ENCODE data around the gene NCAM1. TPM values are rescaled to one million over a fixed set of nuclear protein-coding genes. Genes with fewer than 3 reads are reported as not detected.
A peak's percentile ranks its signal among the peaks of the same experiment; 100 is the strongest.
"Not testable (repeated sequence)": the region's sequence is repeated elsewhere in the genome, so short reads cannot be mapped to it uniquely, and the experiment has no call there.

Gene NCAM1
- polyA plus RNA-seq (2013, experiment 1 of 2; ENCODE audit: insufficient read length): 2.8 TPM
- polyA plus RNA-seq (2013, experiment 2 of 2; ENCODE audit: insufficient read length): 5.4 TPM

GRCh38 chr11:112961146-112961668 lies at the start of gene NCAM1:
Gene NCAM1 (plus strand): TSS chr11:112961420.
- DNase-seq: peak; percentile 86

GRCh38 chr11:112922606-112923005 lies 38.6 kb upstream of the NCAM1 start:
- no peak for DNase-seq

- DNase-seq: not testable (repeated sequence)
These were observed 36.4 kb upstream of the NCAM1 start for GRCh38 chr11:112924836-112925235.

GRCh38 chr11:112925516-112926310 lies 35.5 kb upstream of the NCAM1 start:
- DNase-seq: no peak

- DNase-seq: no peak
These were observed 33.1 kb upstream of the NCAM1 start for GRCh38 chr11:112928136-112928535.

- no peak for DNase-seq
These were observed 31.8 kb upstream of the NCAM1 start for GRCh38 chr11:112929432-112929831.

- no peak for DNase-seq
These were observed 29.5 kb upstream of the NCAM1 start for GRCh38 chr11:112931703-112932102.

GRCh38 chr11:112932593-112932992 lies 28.6 kb upstream of the NCAM1 start:
- no peak for DNase-seq

GRCh38 chr11:112933970-112934369 lies 27.2 kb upstream of the NCAM1 start:
- DNase-seq: no peak

GRCh38 chr11:112941104-112941503 lies 20.1 kb upstream of the NCAM1 start:
- DNase-seq: no peak

- DNase-seq: no peak
These were observed 18.1 kb upstream of the NCAM1 start for GRCh38 chr11:112942966-112943643.

GRCh38 chr11:112946866-112947265 lies 14.4 kb upstream of the NCAM1 start:
- no peak for DNase-seq

- no peak for DNase-seq
These were observed 11.2 kb upstream of the NCAM1 start for GRCh38 chr11:112949781-112950575.

- peak; percentile 66 for DNase-seq
These were observed 2.5 kb upstream of the NCAM1 start for GRCh38 chr11:112958670-112959069.

GRCh38 chr11:112961751-112962578 lies 745 bp downstream of the NCAM1 start:
- DNase-seq: no peak

- peak; percentile 34 for DNase-seq
These were observed 1.6 kb downstream of the NCAM1 start for GRCh38 chr11:112962579-112963367.

GRCh38 chr11:112963368-112963955 lies 2.2 kb downstream of the NCAM1 start:
- no peak for DNase-seq

- DNase-seq: no peak
These were observed 4.4 kb downstream of the NCAM1 start for GRCh38 chr11:112965656-112966055.

GRCh38 chr11:112966561-112966960 lies 5.3 kb downstream of the NCAM1 start:
- DNase-seq: no peak

GRCh38 chr11:112967082-112967481 lies 5.9 kb downstream of the NCAM1 start:
- no peak for DNase-seq

Measured in fibroblast of skin of scalp (primary cell).